Glutamatergic neuron (in vitro differentiated cells): ENCODE data around the gene CYP1A1. TPM values are rescaled to one million over a fixed set of nuclear protein-coding genes. Genes with fewer than 3 reads are reported as not detected.

Source experiments
- DNase-seq: peaks from one replicate; pipeline ENCODE4 v3.0.0; 2022
- H3K27ac Mint-ChIP-seq: one replicate; pipeline ENCODE4 v1.8.0; 2020; ENCODE audit warnings: mild to moderate bottlenecking, mixed read lengths, inconsistent platforms; ENCODE audit not compliant: unreplicated experiment
- H3K27me3 Mint-ChIP-seq: one replicate; pipeline ENCODE4 v1.8.0; 2020; ENCODE audit warnings: mild to moderate bottlenecking, moderate library complexity, mixed read lengths, inconsistent platforms; ENCODE audit not compliant: unreplicated experiment
- H3K36me3 Mint-ChIP-seq: one replicate; pipeline ENCODE4 v1.8.0; 2020; ENCODE audit warnings: mild to moderate bottlenecking, mixed read lengths, inconsistent platforms; ENCODE audit not compliant: unreplicated experiment
- H3K4me1 Mint-ChIP-seq: one replicate; pipeline ENCODE4 v1.8.0; 2020; ENCODE audit warnings: mild to moderate bottlenecking, low read depth, mixed read lengths, inconsistent platforms; ENCODE audit not compliant: unreplicated experiment
- H3K4me3 Mint-ChIP-seq: one replicate; pipeline ENCODE4 v1.8.0; 2020; ENCODE audit warnings: mild to moderate bottlenecking, mixed read lengths, inconsistent platforms; ENCODE audit not compliant: unreplicated experiment
- H3K9me3 Mint-ChIP-seq: one replicate; pipeline ENCODE4 v1.8.0; 2020; ENCODE audit warnings: mild to moderate bottlenecking, moderate library complexity, mixed read lengths, inconsistent platforms; ENCODE audit not compliant: unreplicated experiment
- CTCF ChIP-seq: fragments of 200-600 bp; sonication (generic); IDR thresholded peaks from one replicate; pipeline ENCODE4 v1.5.0; 2021; ENCODE audit not compliant: partially characterized antibody, unreplicated experiment
- total RNA-seq: library from RNA; stranded (reverse); fragmentation: NEBNext Ultra II Directional; extraction: Animal tissue kit (Norgen Biotek cat#: 25700); gene quantifications from one replicate; pipeline ENCODE4 v1.2.1, GENCODE V29; 2021; ENCODE audit not compliant: unreplicated experiment

Gene CYP1A1
- total RNA-seq, 1 donor from 2014 or later: 0.27 TPM

GRCh38 chr15:74768771-74769342 is 43.5 kb upstream of the CYP1A1 start:
- peaks cover 5% of the 10 kb centered on the region for H3K27me3 Mint-ChIP-seq

GRCh38 chr15:74768099-74768770 is 42.9 kb upstream of the CYP1A1 start:
- no peak overlapping the region for H3K27ac Mint-ChIP-seq
- TF ChIP-seq CTCF: no peak
- H3K36me3 Mint-ChIP-seq: no peaks in the 10 kb centered on the region
- no peaks in the 10 kb centered on the region for H3K9me3 Mint-ChIP-seq
- H3K4me1 Mint-ChIP-seq: peaks cover 4% of the 10 kb centered on the region
- no peak for DNase-seq
- H3K27me3 Mint-ChIP-seq: peaks cover 5% of the 10 kb centered on the region
- H3K4me3 Mint-ChIP-seq: peak overlapping the region; percentile 17

More at GRCh38 chr15:74768771-74769342, 43.5 kb upstream of the CYP1A1 start:
- H3K4me1 Mint-ChIP-seq: peaks cover 4% of the 10 kb centered on the region
- no peaks in the 10 kb centered on the region for H3K36me3 Mint-ChIP-seq
- DNase-seq: peak; percentile 80
- TF ChIP-seq CTCF: peak; percentile 94
- H3K9me3 Mint-ChIP-seq: no peaks in the 10 kb centered on the region
- H3K27ac Mint-ChIP-seq: no peak overlapping the region
- peak overlapping the region; percentile 17 for H3K4me3 Mint-ChIP-seq

- no peak overlapping the region for H3K27ac Mint-ChIP-seq
- H3K9me3 Mint-ChIP-seq: no peaks in the 10 kb centered on the region
- peaks cover 4% of the 10 kb centered on the region for H3K4me1 Mint-ChIP-seq
Observed at GRCh38 chr15:74767167-74768098, 42.1 kb upstream of the CYP1A1 start.

DNA sequence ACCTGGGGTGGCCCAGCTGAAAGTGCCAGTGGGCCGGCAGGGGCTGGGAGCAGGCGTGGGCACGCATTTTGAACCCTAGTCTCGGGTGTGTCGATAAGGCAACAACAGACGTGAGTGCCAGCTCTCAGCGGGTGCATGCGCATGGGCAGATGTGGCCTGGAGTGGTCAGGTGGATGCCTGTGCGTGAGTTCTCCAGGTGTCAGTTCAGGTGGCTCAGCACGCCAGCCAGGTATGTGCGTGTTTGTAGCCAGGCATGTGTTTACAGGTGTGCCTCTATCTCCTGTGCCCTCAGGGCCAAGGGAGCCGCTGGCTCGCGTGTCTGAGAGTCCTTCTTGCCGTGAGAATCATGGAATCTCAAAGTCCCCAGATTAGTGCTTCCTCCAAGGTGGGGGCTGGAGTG is 38.1 kb upstream of the CYP1A1 start:
- DNase-seq: no peak
- H3K27me3 Mint-ChIP-seq: no peaks in the 10 kb centered on the region
- H3K4me1 Mint-ChIP-seq: peaks cover 3% of the 10 kb centered on the region
- H3K36me3 Mint-ChIP-seq: no peaks in the 10 kb centered on the region
- no peaks in the 10 kb centered on the region for H3K9me3 Mint-ChIP-seq
- no peak for TF ChIP-seq CTCF
- no peak overlapping the region for H3K27ac Mint-ChIP-seq
- no peak overlapping the region for H3K4me3 Mint-ChIP-seq

More at GRCh38 chr15:74767167-74768098, 42.1 kb upstream of the CYP1A1 start:
- no peak overlapping the region for H3K4me3 Mint-ChIP-seq
- TF ChIP-seq CTCF: no peak
- no peaks in the 10 kb centered on the region for H3K36me3 Mint-ChIP-seq
- no peak for DNase-seq
- peaks cover 3% of the 10 kb centered on the region for H3K27me3 Mint-ChIP-seq
